GM18508 (cell line): ENCODE results near the gene RPGR.

Experiments
- ATAC-seq: cut with Tn5 transposase; IDR thresholded peaks from one replicate; pipeline ENCODE4 v1.9.1; 2021; ENCODE audit warnings: moderate number of reproducible peaks; ENCODE audit not compliant: insufficient read depth, unreplicated experiment

Gene RPGR, protein sequence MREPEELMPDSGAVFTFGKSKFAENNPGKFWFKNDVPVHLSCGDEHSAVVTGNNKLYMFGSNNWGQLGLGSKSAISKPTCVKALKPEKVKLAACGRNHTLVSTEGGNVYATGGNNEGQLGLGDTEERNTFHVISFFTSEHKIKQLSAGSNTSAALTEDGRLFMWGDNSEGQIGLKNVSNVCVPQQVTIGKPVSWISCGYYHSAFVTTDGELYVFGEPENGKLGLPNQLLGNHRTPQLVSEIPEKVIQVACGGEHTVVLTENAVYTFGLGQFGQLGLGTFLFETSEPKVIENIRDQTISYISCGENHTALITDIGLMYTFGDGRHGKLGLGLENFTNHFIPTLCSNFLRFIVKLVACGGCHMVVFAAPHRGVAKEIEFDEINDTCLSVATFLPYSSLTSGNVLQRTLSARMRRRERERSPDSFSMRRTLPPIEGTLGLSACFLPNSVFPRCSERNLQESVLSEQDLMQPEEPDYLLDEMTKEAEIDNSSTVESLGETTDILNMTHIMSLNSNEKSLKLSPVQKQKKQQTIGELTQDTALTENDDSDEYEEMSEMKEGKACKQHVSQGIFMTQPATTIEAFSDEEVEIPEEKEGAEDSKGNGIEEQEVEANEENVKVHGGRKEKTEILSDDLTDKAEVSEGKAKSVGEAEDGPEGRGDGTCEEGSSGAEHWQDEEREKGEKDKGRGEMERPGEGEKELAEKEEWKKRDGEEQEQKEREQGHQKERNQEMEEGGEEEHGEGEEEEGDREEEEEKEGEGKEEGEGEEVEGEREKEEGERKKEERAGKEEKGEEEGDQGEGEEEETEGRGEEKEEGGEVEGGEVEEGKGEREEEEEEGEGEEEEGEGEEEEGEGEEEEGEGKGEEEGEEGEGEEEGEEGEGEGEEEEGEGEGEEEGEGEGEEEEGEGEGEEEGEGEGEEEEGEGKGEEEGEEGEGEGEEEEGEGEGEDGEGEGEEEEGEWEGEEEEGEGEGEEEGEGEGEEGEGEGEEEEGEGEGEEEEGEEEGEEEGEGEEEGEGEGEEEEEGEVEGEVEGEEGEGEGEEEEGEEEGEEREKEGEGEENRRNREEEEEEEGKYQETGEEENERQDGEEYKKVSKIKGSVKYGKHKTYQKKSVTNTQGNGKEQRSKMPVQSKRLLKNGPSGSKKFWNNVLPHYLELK

DNA sequence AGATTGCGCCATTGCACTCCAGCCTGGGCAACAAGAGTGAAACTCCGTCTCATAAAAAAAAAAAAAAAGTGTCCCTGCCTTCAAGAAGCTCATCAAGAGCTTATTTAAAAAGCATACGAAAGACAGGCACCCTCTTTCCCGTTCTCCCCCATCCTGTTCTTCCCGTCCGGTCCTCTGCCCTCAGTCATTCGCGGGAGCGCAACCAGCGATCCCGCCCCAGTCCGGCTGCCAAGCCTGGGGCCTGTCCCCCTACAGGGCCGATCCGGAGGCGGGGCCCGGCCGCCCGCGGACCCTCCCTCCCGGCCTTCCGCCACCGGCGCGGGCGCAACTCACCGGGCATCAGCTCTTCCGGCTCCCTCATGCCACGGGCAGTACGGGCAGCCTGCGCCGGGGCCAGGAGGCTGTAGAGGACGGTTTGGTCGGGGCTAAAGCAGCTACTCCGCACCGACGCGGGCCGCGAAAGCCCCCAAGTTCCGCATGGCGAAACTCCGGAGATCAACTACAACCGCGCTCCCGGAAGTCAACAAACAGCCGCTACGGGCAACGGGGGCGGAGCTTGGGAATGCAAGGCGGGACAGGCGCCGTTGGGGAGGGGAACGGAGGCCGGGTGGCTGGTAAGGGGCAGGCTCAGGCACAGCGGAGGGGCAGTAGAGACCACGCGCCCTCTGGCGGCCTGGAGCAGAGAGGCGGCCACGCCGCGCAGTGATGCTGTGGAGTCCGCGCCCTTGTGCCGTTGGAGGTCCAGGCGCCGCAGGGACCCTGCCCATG, at the start of gene RPGR:
Gene RPGR (minus strand): TSS at position 503 of the 768 bp plus-strand sequence. CDS start 142 bp downstream, at position 361.
- peak; percentile 79 for ATAC-seq

GRCh38 chrX:38376747-38377146, 49.4 kb upstream of the RPGR start:
- no peak for ATAC-seq

GRCh38 chrX:38375891-38376290, 48.6 kb upstream of the RPGR start:
- ATAC-seq, result no peak

- no peak for ATAC-seq
These were observed 47.1 kb upstream of the RPGR start for GRCh38 chrX:38374431-38374830.

GRCh38 chrX:38371641-38372040, 44.3 kb upstream of the RPGR start:
- no peak for ATAC-seq

- no peak for ATAC-seq
These were observed 41.5 kb upstream of the RPGR start for GRCh38 chrX:38368774-38369173.

DNA sequence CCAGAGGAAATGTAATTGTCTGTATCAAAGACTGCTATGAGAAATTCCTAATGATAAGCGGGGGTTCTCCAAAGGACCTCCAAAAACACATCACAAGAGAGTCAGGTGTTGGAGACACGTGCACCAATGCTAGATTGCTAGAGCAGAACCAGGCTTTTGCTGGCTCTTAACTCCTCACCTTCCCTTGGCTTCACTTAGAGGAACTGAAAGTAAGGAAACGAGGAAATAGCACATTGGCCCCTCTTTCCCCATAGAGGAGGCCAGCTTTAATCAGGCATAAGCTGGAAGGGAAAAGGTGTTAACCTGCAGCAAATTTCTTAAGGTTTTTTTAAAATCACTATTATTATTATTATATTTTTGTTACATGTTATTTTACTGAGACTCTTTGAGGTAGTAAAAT, 38.6 kb upstream of the RPGR start:
- ATAC-seq, result no peak

DNA sequence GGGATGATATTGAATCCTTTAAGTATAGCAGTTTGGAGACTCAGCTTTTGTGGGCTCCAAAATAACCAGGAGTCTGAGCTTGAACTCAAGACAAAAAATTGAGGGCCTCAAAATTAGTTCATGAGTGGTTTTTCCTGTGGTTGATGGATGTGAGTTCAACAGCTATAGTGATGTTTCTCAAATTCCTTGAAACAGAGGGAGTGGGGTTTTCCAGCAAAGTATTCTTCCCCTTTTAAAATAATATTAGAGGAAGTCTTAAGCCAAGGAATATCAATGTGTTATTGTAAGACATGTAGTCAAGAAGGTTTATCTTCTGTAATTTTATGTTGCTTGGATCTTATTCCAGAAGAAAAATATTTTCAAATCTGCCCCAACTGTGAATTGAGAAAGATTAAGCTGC, 35.7 kb upstream of the RPGR start:
- no peak for ATAC-seq

DNA sequence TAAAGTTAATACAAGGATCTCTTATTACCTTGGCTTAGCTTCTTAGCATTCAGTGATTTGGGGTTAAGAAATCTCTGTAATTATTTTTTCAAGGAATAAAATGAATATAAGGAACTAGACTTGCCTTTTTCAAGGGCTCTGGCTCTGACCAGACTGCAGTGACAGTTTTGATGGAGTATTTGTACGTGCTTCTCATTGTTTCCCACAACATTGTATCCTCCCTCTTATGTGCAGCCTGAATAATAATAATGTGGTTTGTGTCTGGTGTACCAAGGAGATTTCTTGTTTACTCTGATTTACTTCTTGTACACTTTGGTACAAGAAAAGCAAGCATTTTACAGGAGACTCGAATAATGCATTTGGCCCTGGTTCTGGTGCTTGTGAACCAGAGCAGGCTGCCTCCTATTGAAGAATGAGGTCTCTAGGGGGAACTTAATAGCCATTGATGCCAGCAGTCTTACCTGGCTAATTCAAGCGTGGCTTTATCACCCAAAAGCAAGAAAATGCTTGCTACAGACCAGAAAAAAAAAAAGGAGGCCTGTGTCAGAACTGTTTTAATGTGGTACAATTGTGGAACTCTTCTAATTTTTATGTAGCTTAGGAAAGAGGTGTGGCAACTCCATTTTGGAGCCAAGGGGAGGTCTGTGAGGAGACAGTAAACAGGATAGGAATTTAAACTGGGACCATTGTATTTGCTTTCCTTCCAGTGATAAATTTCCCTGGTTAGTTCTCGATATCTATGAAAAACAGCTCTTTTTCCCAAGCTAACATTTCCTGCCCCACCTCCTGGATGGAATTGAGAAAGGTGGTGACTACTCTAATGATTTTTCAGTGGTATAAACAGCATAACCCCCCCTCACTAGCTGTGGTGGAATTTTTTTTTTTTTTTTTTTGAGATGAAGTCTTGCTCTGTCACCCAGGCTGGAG, 30.7 kb upstream of the RPGR start:
- ATAC-seq, result no peak

DNA sequence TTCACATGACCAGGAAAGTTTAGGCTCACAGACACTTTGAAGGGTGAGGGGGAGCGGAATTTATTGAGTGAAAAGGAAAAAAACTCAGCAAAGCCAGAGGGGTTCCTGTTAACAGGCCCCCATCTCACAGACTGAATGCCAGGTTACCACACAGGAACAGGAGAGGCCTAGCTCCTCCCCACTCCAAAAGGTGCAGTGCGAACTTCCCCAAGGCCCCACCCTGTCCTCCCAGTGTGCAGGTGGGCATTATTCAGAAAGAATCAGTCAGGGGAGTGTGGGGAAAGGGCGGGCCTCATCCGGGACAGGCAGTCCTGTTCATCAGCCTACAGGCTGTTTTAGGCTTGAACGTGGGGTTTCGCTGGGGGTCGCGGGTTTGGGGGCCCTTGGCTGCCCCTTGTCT, 29.1 kb upstream of the RPGR start:
- ATAC-seq, result no peak

GRCh38 chrX:38352362-38352761, 25.1 kb upstream of the RPGR start, which contains the start of gene OTC:
TSS of gene OTC (plus strand) at chrX:38352604. CDS start at chrX:38352697, 93 bp downstream.
- no peak for ATAC-seq

GRCh38 chrX:38351346-38351745, 24.0 kb upstream of the RPGR start:
- no peak for ATAC-seq

- peak; percentile 82 for ATAC-seq
These were observed 19.8 kb upstream of the RPGR start for GRCh38 chrX:38347136-38347535.

- no peak for ATAC-seq
These were observed 18.8 kb upstream of the RPGR start for GRCh38 chrX:38346150-38346549.

GRCh38 chrX:38342853-38343778, 15.8 kb upstream of the RPGR start:
- ATAC-seq, result no peak

GRCh38 chrX:38341442-38341841, 14.1 kb upstream of the RPGR start:
- no peak for ATAC-seq

DNA sequence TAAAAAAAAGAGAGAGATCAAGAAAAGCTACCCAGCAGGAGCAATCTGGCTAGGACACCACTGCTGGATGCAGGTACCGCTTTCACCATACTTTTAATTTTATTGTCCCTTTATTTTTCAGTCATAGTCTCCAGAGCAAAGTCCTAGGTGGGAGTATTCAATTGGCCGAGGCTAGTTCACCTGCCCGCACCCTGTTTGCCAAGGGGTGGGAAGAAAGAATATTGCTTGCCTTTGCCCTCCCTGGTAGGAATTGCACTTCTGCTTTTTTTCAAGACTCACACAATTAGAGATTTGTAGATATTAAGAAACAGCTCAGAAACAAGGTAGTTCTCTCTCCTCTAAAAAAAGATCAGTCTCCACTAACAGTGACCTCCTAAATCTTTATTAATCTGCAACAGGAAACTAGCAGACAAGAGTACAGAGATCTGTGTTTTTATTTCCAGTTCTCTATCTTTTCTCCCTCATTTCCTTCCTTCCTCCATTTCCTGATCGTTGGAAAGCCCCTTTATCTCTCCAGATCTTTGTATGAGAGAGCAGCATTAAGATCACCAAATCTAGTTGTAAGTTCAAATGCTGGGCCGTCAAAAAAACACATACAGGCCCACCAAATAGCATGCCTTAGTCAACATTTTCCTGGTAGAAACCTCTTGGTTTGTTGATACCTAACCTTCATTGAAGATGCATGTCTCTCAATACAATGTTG, 9.4 kb upstream of the RPGR start:
- ATAC-seq, result no peak
